GM21825 (cell line): Measurements from ENCODE around the gene APC2.

ENCODE experiments used
- ATAC-seq: cut with Tn5 transposase; IDR thresholded peaks from one replicate; pipeline ENCODE4 v1.9.1; 2021; ENCODE audit warnings: mild to moderate bottlenecking, moderate library complexity; ENCODE audit not compliant: unreplicated experiment

Gene APC2

GRCh38 chr19:1449467-1450442 is at the start of gene APC2:
TSS of gene APC2 (plus strand) at chr19:1450121. CDS start at chr19:1453002, 2,881 bp downstream.
- ATAC-seq: no peak

DNA sequence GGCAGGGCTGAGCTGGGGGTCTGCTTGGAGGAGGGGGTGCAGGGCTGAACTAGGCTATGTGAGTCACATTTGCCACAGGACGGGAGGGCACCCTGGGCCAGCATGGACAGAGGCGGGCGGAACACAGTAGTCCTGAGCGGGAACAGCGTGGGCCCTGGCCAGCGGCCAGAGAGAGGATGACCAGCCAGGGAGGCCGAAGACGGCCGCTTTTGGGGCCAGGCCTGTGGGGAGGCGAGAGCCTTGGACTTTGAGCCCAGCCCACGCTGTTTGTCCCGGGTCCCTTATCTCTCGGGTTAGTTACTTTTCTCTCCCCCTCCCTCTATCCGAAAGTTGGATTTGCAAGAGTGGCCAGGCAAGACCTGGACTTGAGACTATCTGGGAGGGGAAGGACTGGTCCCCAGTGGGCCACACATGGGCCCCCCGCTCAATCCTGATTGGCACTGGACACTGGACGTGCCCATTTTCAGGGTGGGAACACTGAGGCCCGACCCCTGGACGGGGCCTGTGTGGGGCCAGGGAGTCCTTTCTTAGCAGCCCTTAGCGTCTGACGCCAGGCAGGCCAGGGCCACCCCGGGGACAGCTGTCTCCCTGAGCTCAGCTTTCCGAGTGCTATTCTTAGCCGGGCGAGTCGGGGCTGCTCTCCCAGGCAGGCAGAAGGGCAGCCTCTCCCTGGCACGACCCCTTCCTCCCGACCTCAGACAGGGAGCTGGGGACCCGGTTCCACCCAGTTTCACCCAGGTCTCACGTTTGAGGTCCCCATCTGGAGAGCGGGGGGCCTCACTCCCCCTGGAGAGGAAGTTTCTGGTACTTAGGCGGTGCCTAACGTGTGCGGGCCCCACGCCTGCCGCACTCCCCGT is 49.4 kb upstream of the APC2 start:
- no peak for ATAC-seq

DNA sequence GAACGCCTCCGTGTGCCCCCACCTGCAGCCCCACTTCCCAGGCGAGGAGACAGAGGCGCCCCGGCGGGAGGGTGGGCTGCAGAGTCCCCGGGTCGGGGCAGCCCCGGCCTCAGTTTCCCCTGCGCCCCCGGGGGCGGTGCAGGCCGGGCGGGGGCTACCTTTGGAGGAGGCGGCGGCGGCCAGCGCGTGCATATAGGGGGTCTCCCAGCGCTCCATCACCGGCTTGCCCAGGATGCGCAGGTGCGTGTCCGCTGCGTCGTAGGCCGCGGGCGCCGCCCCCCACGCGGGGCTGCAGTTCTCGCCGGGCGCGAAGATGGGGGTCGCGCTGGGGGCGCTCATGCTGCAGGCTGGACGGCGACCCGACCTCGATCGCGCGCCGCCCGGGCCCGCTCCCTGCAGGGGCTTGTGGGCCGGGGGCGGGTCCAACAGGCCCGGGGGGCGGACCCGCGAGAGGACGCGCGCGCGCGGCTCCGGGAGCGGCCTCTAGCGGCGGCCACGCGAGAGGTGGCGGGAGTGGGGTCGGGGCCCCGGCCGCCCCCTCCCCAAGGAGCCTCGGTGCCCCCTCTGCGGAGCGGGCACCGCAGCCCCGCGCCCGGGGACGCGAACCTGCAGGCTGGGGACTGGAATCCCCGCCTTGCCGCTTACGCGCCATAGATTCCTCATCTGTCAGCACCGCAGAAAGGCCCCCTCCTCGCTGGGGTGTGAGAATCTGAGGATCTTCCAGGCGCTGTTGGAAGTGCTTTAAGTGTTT is 48.6 kb upstream of the APC2 start, which contains the start of gene GAMT:
TSS of gene GAMT (minus strand) at position 405 of the 751 bp plus-strand sequence. CDS start at position 339, 66 bp downstream.
- no peak for ATAC-seq

DNA sequence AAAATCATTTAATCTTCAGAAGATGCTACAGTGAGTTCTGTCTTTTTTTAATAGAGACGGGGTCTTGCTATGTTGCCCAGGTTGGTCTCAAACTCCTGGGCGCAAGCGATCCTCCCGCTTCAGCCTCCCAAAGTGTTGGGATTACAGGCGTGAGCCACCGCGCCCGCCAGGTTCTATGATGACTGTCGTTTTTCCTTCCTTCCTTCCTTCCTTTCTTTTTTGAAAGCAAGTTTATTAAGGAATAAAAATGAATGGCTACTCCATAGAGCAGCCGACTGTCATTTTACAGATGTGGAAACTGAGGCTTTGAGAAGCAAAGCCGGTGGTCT is 48.1 kb upstream of the APC2 start:
- no peak for ATAC-seq

- ATAC-seq: no peak
These were observed 47.4 kb upstream of the APC2 start for GRCh38 chr19:1402411-1403070.

- ATAC-seq: peak; percentile 66
These were observed 43.0 kb upstream of the APC2 start for GRCh38 chr19:1406774-1407527.

DNA sequence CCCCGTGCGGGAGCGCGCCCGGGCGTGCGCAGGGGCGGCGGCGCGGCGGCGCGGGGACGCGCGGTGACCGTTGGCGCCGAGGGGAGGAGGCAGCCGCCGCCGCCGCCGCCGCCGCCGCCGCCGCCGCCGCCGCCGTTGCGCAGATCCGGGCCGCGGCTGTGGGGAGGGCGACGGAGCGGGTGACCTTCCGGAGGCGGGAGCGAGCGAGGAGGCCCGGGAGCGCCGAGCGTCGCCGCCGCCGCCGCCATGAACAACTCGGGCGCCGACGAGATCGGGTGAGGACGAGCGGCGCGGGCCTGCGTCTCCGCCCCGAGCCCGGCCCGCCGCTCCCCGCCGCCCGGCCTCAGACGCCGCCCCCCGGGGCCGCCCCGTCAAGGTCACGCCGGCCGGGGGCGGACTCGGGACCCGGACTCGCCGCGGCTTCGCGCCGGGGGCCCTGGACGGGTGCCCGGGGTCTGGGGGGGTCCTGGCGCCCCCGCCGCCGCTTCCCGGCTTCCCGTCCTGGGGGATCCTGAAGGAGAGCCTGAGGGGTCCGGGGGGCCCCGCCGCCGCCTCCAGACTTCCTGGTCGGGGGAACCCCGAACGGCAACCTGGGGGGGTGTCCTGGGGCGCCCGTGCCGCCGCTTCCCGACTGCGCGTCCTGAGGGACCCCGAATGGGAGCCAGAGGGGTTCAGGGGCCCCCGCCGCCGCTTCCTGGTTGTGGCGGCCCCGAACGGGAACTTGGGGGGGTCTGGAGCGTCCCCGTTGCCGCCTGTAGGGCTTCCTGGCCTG is 42.2 kb upstream of the APC2 start, which contains the start of gene DAZAP1:
TSS of gene DAZAP1 (plus strand) at position 59 of the 772 bp plus-strand sequence. CDS start at position 247, 188 bp downstream.
- peak; percentile 22 for ATAC-seq

- ATAC-seq: no peak
These were observed 41.4 kb upstream of the APC2 start for GRCh38 chr19:1408300-1409203.

DNA sequence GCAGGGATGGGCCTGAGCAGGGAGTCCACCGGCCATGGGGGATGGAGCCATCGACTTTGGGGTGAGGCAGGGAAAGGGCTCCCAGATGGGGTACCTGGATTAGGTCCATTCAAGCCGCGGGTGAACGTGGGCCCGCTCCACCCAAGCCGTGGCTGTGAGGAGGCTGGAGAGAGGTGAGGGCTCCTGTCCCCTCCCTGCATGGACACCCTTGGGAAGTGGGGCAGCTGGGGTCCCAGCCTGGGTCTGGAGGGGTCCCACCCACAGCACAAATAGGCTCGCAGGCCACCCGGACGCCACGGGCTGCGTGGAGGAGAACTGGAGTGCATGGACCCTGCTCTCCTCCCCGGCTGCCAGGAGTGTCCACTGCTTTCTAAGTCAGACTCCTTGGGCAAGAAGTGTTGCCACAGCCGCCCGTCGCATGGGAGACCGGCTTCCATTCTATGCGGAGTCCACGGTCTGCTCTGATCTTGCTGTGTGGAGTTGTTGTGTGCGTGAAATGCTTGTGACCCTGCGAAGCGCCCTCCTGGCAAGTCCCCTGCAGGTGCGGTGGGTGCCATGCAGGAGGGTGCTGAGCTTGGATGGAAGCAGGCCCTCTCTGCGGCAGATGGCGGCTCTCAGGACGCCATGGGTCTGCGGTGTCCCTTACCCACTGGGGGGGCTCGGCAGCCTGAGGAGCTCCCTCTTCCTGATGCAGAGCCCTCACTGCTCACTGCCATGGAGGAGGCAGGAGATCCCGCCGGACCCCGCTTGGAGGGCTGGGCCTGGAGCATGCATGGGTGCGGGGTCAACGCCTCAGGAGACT is 40.5 kb upstream of the APC2 start:
- ATAC-seq: no peak

DNA sequence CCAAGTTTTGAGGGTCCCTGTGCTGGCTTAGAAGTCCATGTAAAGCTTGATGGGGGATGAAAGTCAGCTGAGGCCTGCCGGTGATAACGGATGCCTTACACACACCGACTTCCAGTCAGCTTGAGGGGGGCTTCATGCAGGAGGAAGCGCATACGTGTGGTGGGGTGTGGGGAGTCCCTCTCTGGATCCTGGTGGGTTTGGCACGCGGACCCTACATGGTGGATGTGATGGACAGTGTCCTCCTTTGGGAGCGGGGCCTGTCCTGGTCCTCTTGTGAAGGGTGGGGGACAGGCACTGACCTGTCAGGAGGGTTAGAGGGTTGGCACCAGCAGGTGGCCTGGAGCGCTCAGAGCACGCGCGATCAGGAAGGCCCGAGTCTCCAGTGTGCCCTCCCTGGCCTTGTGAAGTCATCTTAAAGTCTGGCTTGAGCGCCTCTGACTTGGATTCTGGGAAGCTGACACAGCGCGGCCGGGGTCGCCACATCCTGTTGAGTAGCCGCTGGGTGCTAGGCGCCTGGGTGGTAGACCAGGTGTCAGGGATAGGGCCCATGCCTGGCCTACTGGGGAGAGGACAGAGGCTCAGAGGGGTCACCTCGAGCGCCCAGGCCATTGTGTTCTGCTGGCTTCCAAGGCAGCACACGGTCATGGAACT is 39.7 kb upstream of the APC2 start:
- ATAC-seq: no peak

DNA sequence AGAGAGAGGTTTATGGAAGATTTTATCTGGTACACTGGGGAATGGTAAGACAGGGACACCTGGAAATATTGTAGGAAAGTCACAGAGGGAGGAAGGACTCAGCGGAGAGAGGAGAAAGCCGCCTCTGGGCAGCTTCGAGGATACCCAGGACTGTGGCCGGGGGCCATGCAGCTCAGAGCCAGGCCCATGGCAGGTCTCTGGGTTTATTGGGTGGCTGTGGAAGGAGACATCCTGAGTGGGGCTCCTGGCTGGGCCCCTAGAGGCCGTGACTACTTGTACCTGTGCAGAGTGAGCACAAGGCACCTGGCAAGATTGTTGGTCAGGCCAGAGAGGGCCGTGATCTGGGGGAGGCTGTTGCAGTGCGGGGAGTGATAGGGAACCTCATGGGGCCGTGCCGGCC is 39.1 kb upstream of the APC2 start:
- no peak for ATAC-seq

DNA sequence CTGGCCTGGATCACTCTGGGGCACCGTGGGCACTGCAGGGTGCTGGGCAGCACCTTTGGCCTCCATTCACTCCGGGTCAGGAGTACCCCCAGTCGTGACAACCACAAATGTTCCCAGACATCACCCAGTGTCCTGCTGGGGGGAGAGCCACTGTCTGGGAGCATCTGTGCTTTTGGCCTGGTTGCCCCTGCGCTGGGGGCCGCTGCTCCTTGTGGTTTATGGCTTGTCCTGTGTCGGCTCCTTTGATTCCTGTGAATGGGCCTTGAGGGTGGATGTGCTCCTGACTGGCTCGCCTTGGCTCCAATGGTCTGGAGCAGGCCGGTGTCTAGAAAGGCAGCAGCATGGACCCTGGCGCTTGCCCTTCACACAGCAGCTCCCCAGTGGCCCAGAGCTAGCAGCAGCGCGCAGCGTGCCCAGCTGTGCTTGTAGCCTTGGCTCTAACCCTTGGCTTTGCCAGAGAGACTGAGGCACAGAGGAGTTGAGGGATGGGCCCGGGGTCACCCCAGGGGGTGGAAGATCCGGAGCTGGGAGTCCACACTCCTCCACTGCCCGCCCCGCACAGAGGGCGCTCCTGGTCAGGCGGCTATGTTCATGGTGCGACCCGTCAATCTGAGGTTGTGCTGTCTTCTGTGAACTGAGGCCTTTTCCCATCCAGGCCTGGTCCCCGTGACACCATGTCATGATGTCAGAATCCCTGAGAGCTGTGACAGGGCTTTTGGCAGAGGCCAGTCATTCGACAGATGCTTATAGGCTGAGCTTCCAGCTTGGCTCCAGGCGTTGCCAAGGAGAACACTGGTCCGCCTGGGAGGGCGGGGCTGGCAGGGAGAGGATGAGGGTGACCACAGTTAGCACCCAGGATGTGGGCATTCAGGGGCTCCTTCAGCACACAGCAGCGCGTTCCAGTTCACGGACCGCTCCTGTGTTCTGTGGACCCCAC is 38.4 kb upstream of the APC2 start:
- no peak for ATAC-seq

DNA sequence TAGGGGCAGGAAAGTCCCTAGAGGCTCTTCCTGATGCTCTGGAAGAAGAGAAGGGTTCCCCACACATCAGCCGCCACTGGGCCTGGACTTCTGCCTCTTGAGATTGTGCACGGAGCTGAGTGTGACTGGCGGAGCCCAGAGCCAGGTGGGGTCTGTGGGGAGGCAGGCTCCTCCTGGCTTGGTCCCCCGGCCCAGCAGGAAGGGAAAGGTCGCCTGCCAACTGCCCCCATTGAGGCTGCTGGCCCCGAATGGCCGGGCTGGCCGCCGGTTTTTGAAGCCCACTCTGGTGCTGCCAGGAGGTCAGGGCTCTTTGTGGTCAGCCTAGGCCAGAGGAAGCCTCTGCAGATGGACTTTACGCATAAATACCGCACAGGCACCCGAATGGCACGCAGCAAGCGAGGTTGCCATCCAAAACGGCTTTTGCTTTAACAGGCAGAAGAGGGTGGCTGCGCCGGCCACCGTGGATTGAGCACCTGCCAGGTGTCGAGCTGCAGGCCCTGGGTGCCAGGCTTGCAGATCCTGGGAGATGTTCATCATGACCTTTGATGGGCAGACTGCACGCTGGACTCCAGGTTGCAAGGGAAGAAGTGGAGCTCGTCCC is 37.5 kb upstream of the APC2 start:
- ATAC-seq: no peak

GRCh38 chr19:1412995-1413800 is 36.7 kb upstream of the APC2 start:
- ATAC-seq: no peak
